ENCODE data around the gene PROS1. TPM values are rescaled to one million over a fixed set of nuclear protein-coding genes. Genes with fewer than 3 reads are reported as not detected.
"Not testable (repeated sequence)": the region's sequence is repeated elsewhere in the genome, so short reads cannot be mapped to it uniquely, and the experiment has no call there.

The PROS1 gene
- polyA plus RNA-seq, 3 donors: 38.5 to 45.1 (median 42.4) TPM

- DNase-seq (ENCODE audit: low read depth in 3 of 3, low spot score in 2 of 3): no peak
Measured at GRCh38 chr3:93906245-93906644, 67.5 kb downstream of the PROS1 start.

DNA sequence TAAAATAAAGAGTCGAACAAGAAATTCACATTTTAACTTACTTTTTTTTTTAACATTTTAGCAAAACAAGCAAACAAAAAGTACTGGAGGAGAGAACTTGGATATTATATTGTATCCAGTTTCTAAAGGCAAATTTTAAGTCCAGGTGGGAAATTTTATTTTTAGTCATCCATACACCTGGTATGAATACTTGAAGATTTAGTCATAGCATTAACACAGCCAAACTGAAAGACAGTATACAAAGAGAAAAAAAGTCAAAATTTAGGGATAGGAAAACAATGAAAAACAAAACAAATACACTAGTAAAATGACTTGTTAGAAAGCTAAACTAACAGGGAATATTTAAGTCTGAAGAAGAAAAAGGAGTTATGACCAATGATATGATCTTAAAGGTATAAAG is 69.1 kb downstream of the PROS1 start:
- no peak for DNase-seq (ENCODE audit: low read depth in 3 of 3, low spot score in 2 of 3)

GRCh38 chr3:93878250-93879017 is 95.3 kb downstream of the PROS1 start:
- not testable (repeated sequence) for DNase-seq (ENCODE audit: low read depth in 3 of 3, low spot score in 2 of 3)

- DNase-seq (ENCODE audit: low read depth in 3 of 3, low spot score in 2 of 3): not testable (repeated sequence)
Measured at GRCh38 chr3:93877427-93877826, 96.3 kb downstream of the PROS1 start.

GRCh38 chr3:93873412-93873811 is 100.3 kb downstream of the PROS1 start:
- DNase-seq (ENCODE audit: low read depth in 3 of 3, low spot score in 2 of 3): not testable (repeated sequence)

GRCh38 chr3:93867425-93867824 is 106.3 kb downstream of the PROS1 start:
- no peak for DNase-seq (ENCODE audit: low read depth in 3 of 3, low spot score in 2 of 3)

DNA sequence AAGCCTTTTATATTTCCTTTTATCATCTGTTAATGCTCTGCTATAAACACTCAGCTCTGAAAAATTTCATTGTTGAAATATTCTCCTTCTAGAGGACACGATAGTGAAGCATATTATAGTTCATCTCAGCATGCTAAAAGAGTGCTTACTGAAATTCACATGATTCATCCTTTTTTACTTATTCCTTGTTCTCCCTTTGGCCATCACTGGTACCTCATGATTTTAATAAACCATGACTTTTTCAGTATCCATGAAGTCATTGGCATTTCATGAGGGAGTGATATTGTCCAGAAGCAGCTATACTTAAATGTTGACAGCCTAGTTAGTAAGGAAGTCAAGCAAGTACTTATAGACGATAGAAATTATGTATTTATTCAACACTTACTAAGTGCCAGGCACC is 112.7 kb downstream of the PROS1 start:
- no peak for DNase-seq (ENCODE audit: low read depth in 3 of 3, low spot score in 2 of 3)

- no peak for DNase-seq (ENCODE audit: low read depth in 3 of 3, low spot score in 2 of 3)
Measured at GRCh38 chr3:93855401-93855800, 118.3 kb downstream of the PROS1 start.

- not testable (repeated sequence) for DNase-seq (ENCODE audit: low read depth in 3 of 3, low spot score in 2 of 3)
Measured at GRCh38 chr3:93852228-93852627, 121.5 kb downstream of the PROS1 start.

DNA sequence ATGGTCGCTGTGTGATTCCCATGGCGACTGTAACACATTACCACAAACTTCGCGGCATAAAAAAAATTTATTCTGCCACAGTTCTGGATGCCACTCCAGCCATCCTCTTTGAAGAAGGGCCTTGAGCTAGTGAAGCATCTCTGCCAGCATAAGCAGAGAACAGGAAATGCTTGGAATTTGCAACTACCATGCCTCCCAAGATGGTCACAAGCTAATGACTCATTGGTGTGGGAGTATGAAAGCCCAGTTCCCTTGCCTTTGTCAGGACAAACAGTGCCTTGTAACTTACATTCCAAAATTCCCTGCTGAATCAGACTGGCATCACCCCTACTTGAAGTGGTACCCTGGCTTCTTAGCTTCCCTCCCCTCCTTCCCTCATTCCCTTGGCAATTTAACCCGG is 129.7 kb downstream of the PROS1 start:
- no peak for DNase-seq (ENCODE audit: low read depth in 3 of 3, low spot score in 2 of 3)

- DNase-seq (ENCODE audit: low read depth in 3 of 3, low spot score in 2 of 3): not testable (repeated sequence)
Measured at GRCh38 chr3:93839193-93839592, 134.5 kb downstream of the PROS1 start.

Other genes with a start within 250 kb of the PROS1 start
- 10 to 100 TPM; 19.3 to 21.3 (median 21.2) TPM for gene ARL13B, start 6.3 kb upstream of the PROS1 start, polyA plus RNA-seq (ENCODE audit: insufficient read length in 3 of 3)
- under 1 TPM in 2 of 3 donors, not detected in 1; 0.31 to 0.32 TPM for gene STX19, start 54.7 kb upstream of the PROS1 start, polyA plus RNA-seq (ENCODE audit: insufficient read length in 3 of 3)
- 10 to 100 TPM; 10.8 to 12.6 (median 11.2) TPM for gene DHFR2, start 89.0 kb upstream of the PROS1 start, polyA plus RNA-seq (ENCODE audit: insufficient read length in 3 of 3)
- 10 to 100 TPM; 10.8 to 14.4 (median 12.7) TPM for gene NSUN3, start 89.2 kb upstream of the PROS1 start, polyA plus RNA-seq (ENCODE audit: insufficient read length in 3 of 3)